MM.1S (cell line): ENCODE data around the gene ZBTB43.

Experiments used
- EZH2 ChIP-seq: fragments of 300-600 bp; sonication (generic); optimal IDR thresholded peaks from 2 replicates; pipeline ENCODE3; 2017; ENCODE audit warnings: low read depth, mild to moderate bottlenecking, antibody characterized with exemption, low read length, mixed read lengths
- EZH2phosphoT487 ChIP-seq: fragments of 300-600 bp; sonication (generic); IDR thresholded peaks from 2 replicates; pipeline ENCODE4 v1.6.1; 2018; ENCODE audit warnings: antibody characterized with exemption, low read length
- TF ChIP-seq, protein P1 (sequence below): fragments of 300-600 bp; sonication (generic); IDR thresholded peaks from 2 replicates; pipeline ENCODE4 v1.5.1; 2016; ENCODE audit warnings: antibody characterized with exemption, low read length, mixed read lengths

DNA sequence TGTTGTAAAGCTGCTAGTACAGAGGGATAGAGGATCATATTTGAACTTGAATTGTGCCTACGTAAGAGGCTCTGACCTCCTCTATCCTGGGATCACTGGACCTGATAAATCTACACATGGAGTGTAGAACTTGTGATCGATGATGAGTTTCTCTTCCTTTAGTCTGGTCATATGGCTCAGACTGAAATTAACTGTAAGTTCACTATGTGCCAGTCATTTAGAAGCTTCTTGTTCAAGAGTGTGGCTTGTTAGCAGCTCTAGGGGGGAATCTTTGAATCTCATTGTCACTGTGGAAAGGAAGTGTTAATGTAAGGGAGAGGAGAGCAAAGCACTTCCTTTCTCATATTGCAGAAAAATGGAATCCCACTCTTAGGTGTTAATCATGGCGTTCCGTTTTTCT, 67.7 kb downstream of the ZBTB43 start:
- TF ChIP-seq, protein P1, sequence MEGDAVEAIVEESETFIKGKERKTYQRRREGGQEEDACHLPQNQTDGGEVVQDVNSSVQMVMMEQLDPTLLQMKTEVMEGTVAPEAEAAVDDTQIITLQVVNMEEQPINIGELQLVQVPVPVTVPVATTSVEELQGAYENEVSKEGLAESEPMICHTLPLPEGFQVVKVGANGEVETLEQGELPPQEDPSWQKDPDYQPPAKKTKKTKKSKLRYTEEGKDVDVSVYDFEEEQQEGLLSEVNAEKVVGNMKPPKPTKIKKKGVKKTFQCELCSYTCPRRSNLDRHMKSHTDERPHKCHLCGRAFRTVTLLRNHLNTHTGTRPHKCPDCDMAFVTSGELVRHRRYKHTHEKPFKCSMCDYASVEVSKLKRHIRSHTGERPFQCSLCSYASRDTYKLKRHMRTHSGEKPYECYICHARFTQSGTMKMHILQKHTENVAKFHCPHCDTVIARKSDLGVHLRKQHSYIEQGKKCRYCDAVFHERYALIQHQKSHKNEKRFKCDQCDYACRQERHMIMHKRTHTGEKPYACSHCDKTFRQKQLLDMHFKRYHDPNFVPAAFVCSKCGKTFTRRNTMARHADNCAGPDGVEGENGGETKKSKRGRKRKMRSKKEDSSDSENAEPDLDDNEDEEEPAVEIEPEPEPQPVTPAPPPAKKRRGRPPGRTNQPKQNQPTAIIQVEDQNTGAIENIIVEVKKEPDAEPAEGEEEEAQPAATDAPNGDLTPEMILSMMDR: no peak
- TF ChIP-seq EZH2: no peak
- no peak for TF ChIP-seq EZH2phosphoT487
